Measurements from ENCODE around the gene SEMA6D. TPM values are rescaled to one million over a fixed set of nuclear protein-coding genes. Genes with fewer than 3 reads are reported as not detected.

The SEMA6D gene
- total RNA-seq, 4 donors from 2014 or later, result 6.3 to 22.0 (median 13.4) TPM

GRCh38 chr15:47755941-47756340 is 38.6 kb downstream of the SEMA6D start:
- Histone ChIP-seq H3K36me3 (no peaks in the 10 kb centered on the region), H3K4me1 (no peaks in the 10 kb centered on the region), H3K9me3 (peaks cover 21% of the 10 kb centered on the region), H3K27me3 (no peaks in the 10 kb centered on the region), H3K4me3 (no peak overlapping the region), H3K27ac (no peak overlapping the region)
- 86% methylated on average over 2 of the region's 2 CpGs for WGBS
- TF ChIP-seq POLR2AphosphoS5 (IDR thresholded peaks at IDR 0.05), result no peak
- TF ChIP-seq, protein P1, sequence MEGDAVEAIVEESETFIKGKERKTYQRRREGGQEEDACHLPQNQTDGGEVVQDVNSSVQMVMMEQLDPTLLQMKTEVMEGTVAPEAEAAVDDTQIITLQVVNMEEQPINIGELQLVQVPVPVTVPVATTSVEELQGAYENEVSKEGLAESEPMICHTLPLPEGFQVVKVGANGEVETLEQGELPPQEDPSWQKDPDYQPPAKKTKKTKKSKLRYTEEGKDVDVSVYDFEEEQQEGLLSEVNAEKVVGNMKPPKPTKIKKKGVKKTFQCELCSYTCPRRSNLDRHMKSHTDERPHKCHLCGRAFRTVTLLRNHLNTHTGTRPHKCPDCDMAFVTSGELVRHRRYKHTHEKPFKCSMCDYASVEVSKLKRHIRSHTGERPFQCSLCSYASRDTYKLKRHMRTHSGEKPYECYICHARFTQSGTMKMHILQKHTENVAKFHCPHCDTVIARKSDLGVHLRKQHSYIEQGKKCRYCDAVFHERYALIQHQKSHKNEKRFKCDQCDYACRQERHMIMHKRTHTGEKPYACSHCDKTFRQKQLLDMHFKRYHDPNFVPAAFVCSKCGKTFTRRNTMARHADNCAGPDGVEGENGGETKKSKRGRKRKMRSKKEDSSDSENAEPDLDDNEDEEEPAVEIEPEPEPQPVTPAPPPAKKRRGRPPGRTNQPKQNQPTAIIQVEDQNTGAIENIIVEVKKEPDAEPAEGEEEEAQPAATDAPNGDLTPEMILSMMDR (IDR thresholded peaks at IDR 0.05), result no peak
- TF ChIP-seq EP300 (IDR thresholded peaks at IDR 0.05), result no peak
- TF ChIP-seq POLR2A (IDR thresholded peaks at IDR 0.05), result no peak
- no peak for DNase-seq (ENCODE audit: low spot score in 2 of 2)

DNA sequence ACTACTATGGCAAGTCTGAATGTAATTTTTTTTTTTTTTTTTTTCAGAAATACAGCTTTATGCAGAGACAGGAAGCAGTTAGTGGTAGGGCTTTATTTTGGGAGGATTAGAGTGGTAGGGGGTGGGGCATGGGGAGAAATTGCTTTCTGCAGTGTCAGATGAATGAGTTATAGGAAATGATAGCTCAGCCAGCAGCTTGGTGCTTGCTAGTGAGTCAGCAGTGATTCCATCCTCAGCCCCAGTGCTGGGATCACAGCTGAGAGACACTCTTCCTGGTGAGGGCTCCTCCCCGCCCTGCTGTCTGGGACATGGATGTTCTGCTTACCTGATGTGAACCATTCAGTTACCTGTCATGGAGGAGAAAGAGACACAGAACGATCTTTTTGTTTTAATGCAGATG is 39.6 kb downstream of the SEMA6D start:
- 80% methylated on average over 2 of the region's 2 CpGs for WGBS
- TF ChIP-seq POLR2A (IDR thresholded peaks at IDR 0.05), result no peak
- TF ChIP-seq POLR2AphosphoS5 (IDR thresholded peaks at IDR 0.05), result no peak
- TF ChIP-seq, protein P1 (IDR thresholded peaks at IDR 0.05), result no peak
- no peak for TF ChIP-seq EP300 (IDR thresholded peaks at IDR 0.05)
- peaks cover 21% of the 10 kb centered on the region for H3K9me3 ChIP-seq
- H3K36me3 ChIP-seq, result no peaks in the 10 kb centered on the region
- DNase-seq (ENCODE audit: low spot score in 2 of 2), result no peak
- no peak overlapping the region for H3K4me3 ChIP-seq
- H3K27me3 ChIP-seq, result no peaks in the 10 kb centered on the region
- no peaks in the 10 kb centered on the region for H3K4me1 ChIP-seq
- no peak overlapping the region for H3K27ac ChIP-seq

GRCh38 chr15:47757331-47757730 is 40.0 kb downstream of the SEMA6D start:
- Histone ChIP-seq H3K4me1 (no peaks in the 10 kb centered on the region), H3K9me3 (peaks cover 21% of the 10 kb centered on the region), H3K4me3 (no peak overlapping the region), H3K27ac (no peak overlapping the region), H3K36me3 (no peaks in the 10 kb centered on the region), H3K27me3 (no peaks in the 10 kb centered on the region)
- WGBS, result 59% methylated on average over 3 of the region's 3 CpGs
- no peak for DNase-seq (ENCODE audit: low spot score in 2 of 2)
- TF ChIP-seq POLR2A (IDR thresholded peaks at IDR 0.05) (no peak), POLR2AphosphoS5 (IDR thresholded peaks at IDR 0.05) (no peak), EP300 (IDR thresholded peaks at IDR 0.05) (no peak)
- TF ChIP-seq, protein P1 (IDR thresholded peaks at IDR 0.05), result no peak

DNA sequence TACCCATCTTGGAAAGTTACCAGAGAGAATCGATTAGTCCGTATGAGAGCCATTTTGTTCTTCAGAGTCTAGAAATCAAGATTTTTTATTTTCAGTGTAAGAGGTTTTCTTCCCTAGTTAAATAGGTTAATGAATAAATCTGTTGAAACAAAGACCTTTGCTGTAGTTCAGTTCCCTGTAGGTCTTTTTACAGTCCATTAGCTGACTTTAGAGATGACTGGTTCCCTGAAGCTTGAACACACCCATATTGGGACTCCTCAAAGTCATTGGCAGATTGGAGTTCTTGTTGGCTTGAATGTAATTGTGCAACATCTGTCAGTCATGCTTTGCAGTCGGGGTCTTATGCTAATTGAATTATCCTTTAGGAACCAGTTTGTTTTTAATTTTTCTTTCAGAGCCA is 45.3 kb downstream of the SEMA6D start:
- Histone ChIP-seq H3K4me3 (no peak overlapping the region), H3K27me3 (no peaks in the 10 kb centered on the region), H3K9me3 (no peaks in the 10 kb centered on the region), H3K36me3 (peaks cover 36% of the 10 kb centered on the region), H3K27ac (no peak overlapping the region), H3K4me1 (no peaks in the 10 kb centered on the region)
- no peak for DNase-seq (ENCODE audit: low spot score in 2 of 2)
- TF ChIP-seq POLR2AphosphoS5 (IDR thresholded peaks at IDR 0.05), result no peak
- 90% methylated on average over 3 of the region's 3 CpGs for WGBS

DNA sequence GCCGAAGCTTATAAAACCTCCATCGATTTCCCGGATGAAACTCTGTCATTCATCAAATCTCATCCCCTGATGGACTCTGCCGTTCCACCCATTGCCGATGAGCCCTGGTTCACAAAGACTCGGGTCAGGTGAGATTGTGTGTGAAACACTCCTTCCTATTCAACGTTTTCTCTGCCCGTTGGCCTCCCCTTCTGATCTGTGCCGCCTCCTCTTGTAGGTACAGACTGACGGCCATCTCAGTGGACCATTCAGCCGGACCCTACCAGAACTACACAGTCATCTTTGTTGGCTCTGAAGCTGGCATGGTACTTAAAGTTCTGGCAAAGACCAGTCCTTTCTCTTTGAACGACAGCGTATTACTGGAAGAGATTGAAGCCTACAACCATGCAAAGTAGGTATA is 47.4 kb downstream of the SEMA6D start:
- Histone ChIP-seq H3K27ac (no peak overlapping the region), H3K36me3 (peaks cover 41% of the 10 kb centered on the region), H3K4me3 (no peak overlapping the region), H3K4me1 (no peaks in the 10 kb centered on the region), H3K27me3 (no peaks in the 10 kb centered on the region), H3K9me3 (no peaks in the 10 kb centered on the region)
- TF ChIP-seq POLR2AphosphoS5 (IDR thresholded peaks at IDR 0.05) (no peak), POLR2A (IDR thresholded peaks at IDR 0.05) (no peak), EP300 (IDR thresholded peaks at IDR 0.05) (no peak)
- TF ChIP-seq, protein P1 (IDR thresholded peaks at IDR 0.05), result no peak
- 95% methylated on average over 13 of the region's 13 CpGs for WGBS
- no peak for DNase-seq (ENCODE audit: low spot score in 2 of 2)

GRCh38 chr15:47766406-47766805 is 49.1 kb downstream of the SEMA6D start:
- H3K4me1 ChIP-seq, result no peaks in the 10 kb centered on the region
- H3K27me3 ChIP-seq, result no peaks in the 10 kb centered on the region
- H3K27ac ChIP-seq, result no peak overlapping the region
- 92% methylated on average over 5 of the region's 5 CpGs for WGBS
- H3K36me3 ChIP-seq, result peaks cover 53% of the 10 kb centered on the region
- H3K4me3 ChIP-seq, result no peak overlapping the region
- TF ChIP-seq POLR2AphosphoS5 (IDR thresholded peaks at IDR 0.05) (no peak), POLR2A (IDR thresholded peaks at IDR 0.05) (no peak), EP300 (IDR thresholded peaks at IDR 0.05) (no peak)
- TF ChIP-seq, protein P1 (IDR thresholded peaks at IDR 0.05), result no peak
- H3K9me3 ChIP-seq, result no peaks in the 10 kb centered on the region
- no peak for DNase-seq (ENCODE audit: low spot score in 2 of 2)

Data from suprapubic skin (tissue), 4 donors.